HG03558 (cell line): Measurements from ENCODE around the gene VNN1.

Experiments used
- ATAC-seq: cut with Tn5 transposase; IDR thresholded peaks from one replicate; pipeline ENCODE4 v1.9.1; 2021; ENCODE audit warnings: moderate number of reproducible peaks; ENCODE audit not compliant: unreplicated experiment; ENCODE audit errors: extremely low read depth

The VNN1 gene, protein sequence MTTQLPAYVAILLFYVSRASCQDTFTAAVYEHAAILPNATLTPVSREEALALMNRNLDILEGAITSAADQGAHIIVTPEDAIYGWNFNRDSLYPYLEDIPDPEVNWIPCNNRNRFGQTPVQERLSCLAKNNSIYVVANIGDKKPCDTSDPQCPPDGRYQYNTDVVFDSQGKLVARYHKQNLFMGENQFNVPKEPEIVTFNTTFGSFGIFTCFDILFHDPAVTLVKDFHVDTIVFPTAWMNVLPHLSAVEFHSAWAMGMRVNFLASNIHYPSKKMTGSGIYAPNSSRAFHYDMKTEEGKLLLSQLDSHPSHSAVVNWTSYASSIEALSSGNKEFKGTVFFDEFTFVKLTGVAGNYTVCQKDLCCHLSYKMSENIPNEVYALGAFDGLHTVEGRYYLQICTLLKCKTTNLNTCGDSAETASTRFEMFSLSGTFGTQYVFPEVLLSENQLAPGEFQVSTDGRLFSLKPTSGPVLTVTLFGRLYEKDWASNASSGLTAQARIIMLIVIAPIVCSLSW

DNA sequence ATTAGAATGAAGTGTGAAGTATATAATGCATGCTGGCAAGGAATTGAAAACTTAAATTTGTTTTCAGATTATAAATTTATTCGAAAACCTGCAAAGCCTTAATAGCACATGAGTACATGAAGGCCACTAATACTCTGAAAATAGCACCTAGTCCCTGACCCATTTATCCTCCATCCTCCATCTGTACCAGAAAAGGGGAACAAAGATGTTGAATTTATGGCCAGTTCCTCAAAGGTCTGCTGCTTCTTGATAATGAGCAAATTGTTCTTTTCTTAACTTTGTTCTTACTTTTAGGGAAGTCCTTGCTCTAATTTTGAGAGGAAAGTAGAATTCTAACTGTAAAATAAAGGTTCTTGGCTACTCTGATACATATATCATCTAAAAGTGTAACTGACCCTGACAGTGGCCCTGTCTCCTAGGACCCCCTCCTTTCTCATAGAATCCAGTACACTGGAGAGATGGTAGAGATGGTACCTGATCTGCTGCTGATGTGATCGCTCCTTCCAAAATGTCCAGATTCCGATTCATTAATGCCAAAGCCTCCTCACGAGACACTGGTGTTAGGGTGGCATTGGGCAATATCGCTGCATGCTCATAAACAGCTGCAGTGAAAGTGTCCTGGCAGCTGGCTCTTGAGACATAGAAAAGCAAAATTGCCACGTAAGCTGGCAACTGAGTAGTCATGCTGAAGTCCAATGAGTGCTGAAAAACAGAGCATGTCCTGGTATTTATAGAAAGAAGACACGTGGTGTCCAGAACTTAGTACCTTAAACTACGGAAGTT, at the start of gene VNN1:
Gene VNN1, minus strand, starts transcription at position 704 of the 783 bp plus-strand sequence. Its CDS starts 20 bp downstream, at position 684.
- ATAC-seq = no peak

- peak; percentile 92 for ATAC-seq
These were observed 49.4 kb upstream of the VNN1 start for GRCh38 chr6:132763269-132763668.

DNA sequence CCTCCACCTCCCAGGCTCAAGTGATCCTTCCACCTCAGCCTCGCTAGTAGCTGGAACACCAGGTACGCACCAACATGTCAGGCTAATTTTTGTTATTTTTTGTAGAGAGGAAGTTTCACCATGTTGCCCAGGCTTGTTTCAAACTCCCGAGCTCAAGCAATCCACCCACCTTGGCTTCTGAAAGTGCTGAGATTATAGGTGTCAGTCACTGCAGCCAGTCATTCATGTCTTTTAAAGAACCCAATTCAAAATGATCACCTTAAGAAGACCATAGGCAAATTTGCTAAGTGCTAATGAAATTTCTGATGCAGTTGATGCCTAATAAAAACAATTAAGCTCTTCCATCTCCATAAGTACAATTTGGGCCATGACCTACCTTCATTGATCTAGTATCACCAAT, 46.4 kb upstream of the VNN1 start:
- ATAC-seq = no peak

- no peak for ATAC-seq
These were observed 44.8 kb upstream of the VNN1 start for GRCh38 chr6:132758689-132759088.

DNA sequence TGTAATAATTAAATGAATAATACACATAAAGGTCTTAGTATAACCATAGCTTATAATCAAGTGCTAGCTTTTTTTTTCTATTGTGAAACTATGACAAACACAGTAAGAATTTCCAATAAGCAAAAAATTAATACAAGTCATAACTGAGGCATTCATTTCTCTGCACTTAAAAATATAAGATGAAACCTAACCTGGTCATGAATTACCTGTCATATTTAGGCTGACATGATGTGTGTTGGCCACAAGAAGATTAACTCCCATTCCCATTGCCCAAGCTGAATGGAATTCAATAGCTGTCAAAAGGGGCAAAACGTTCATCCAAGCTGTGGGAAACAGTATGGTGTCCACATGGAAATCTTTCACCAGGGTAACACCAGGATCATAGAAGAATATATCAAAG, 38.4 kb upstream of the VNN1 start:
- no peak for ATAC-seq

- no peak for ATAC-seq
These were observed 38.0 kb upstream of the VNN1 start for GRCh38 chr6:132751828-132752227.

- peak; percentile 32 for ATAC-seq
These were observed 37.5 kb upstream of the VNN1 start for GRCh38 chr6:132751306-132751705.

GRCh38 chr6:132750455-132751248, 36.8 kb upstream of the VNN1 start:
- ATAC-seq = peak; percentile 60

GRCh38 chr6:132749111-132749510, 35.3 kb upstream of the VNN1 start:
- no peak for ATAC-seq

GRCh38 chr6:132748446-132748845, 34.6 kb upstream of the VNN1 start:
- no peak for ATAC-seq

GRCh38 chr6:132746048-132746447, 32.2 kb upstream of the VNN1 start:
- ATAC-seq = no peak

- no peak for ATAC-seq
These were observed 28.6 kb upstream of the VNN1 start for GRCh38 chr6:132742495-132742894.

DNA sequence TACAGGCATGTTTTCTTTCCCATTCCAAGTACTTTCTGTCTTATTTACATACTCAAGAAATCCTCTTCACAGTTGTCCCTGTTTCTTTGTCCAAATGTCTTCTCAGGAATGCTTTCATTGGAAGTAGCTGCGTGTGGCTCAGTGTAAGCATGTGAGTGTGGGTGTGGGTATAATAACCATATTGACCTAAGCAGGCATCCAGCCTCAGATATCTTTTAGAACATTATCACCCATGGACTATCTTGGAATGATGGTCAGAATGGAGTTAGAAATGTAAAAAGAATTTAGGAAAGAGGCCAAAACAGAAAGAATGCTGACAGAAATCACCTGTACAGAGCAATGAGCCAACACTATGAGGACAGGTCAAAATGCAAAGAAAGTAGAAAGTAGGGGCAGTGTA, 27.4 kb upstream of the VNN1 start:
- ATAC-seq = no peak

DNA sequence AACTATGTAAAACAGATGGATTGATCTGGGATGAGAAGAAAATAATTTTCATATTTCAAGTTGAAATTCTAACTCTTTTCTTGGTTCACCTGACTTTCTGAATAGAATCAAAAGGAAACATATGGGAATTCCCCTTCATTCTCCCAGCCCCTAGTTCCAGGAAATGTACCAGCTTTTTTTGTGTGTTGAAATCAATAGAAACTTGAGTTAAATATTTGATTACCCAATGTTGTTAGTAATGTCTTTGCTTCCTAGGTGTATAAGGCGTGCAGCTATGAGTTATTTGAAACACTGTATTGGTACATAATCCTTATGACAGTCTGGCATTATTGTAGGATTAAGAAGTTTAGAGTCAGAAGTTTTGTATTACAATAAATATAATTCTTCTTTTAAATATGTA, 22.4 kb upstream of the VNN1 start:
- no peak for ATAC-seq

GRCh38 chr6:132734694-132735236, 20.9 kb upstream of the VNN1 start:
- ATAC-seq = no peak

GRCh38 chr6:132733814-132734213, 20.0 kb upstream of the VNN1 start:
- ATAC-seq = no peak

- ATAC-seq = no peak
These were observed 19.4 kb upstream of the VNN1 start for GRCh38 chr6:132733283-132733682.

DNA sequence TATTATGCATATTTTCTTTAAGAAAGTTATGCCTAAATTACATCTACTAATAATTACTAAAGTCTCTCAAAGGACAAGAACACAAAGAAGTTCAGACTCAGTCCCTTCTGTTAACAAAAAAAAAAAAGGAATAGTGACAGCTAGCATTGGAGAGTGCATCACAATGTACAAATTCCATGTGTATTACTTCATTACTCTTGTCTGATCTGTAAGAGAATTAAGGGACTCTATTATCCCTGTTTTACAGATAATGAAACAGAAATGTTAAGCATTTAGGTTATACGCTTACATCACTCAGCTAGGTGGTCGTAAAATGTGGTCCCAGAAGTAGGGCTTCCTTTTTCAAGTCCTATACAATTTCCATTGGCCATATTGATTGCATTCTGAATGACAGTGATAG, 17.2 kb upstream of the VNN1 start:
- no peak for ATAC-seq

DNA sequence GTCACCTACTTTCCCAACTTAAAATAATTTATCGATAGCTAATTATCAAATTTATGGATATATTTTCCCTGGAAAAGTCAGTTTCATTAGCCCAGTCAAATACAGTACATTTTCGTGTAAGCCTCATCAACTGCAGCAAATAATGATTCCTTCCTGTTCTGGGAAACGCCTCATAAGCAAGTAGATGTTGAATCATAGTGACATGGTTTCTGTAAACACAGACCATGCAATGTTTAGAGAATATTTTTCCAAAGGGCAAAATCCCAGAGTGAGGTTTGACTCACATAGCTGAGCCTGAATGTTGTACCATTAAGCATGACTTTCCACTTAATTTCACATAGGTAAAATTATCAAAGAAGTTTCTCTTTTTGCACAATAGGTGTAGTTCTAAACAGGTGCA, 16.7 kb upstream of the VNN1 start:
- ATAC-seq = no peak

DNA sequence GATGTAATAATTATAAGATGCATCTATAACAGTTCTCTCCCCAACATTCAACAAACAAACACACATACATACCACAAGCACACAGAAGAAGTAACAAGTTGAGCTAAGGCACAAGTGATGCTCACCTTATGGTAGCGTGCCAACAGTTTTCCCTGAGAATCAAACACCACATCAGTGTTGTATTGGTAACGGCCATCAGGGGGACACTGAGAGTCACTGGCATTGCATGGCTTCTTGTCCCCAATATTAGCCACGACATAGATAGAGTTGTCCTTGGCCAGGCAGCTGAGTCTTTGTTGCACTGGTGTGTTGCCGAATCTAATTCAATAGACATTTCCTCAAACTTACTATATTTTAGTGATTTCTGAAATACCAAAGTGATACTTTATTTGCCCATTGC, 14.8 kb upstream of the VNN1 start:
- ATAC-seq = no peak
